ENCODE measurements around the gene ZNF516.

The ZNF516 gene

GRCh38 chr18:76377359-76377756, 117.7 kb downstream of the ZNF516 start:
- no peak for DNase-seq (ENCODE audit: low read depth)
- no peak for TF ChIP-seq CTCF (IDR thresholded peaks at IDR 0.05; ENCODE audit: control insufficient read depth, extremely low read depth, insufficient read depth)
- no peak overlapping the region for H3K4me3 ChIP-seq (ENCODE audit: low read depth, low read length)

GRCh38 chr18:76376668-76377358, 118.2 kb downstream of the ZNF516 start:
- peak; percentile 23; the same call in 1 of the 2 replicates for TF ChIP-seq CTCF (IDR thresholded peaks at IDR 0.05; ENCODE audit: control insufficient read depth, extremely low read depth, insufficient read depth)

GRCh38 chr18:76376225-76376624, 118.8 kb downstream of the ZNF516 start:
- peak; percentile 38 for DNase-seq (ENCODE audit: low read depth)
- no peak for TF ChIP-seq CTCF (IDR thresholded peaks at IDR 0.05; ENCODE audit: control insufficient read depth, extremely low read depth, insufficient read depth)
- no peak overlapping the region for H3K4me3 ChIP-seq (ENCODE audit: low read depth, low read length)

More at GRCh38 chr18:76376668-76377358, 118.2 kb downstream of the ZNF516 start:
- H3K4me3 ChIP-seq (ENCODE audit: low read depth, low read length) = no peak overlapping the region
- DNase-seq (ENCODE audit: low read depth) = no peak

- DNase-seq (ENCODE audit: low read depth) = no peak
- no peak for TF ChIP-seq CTCF (IDR thresholded peaks at IDR 0.05; ENCODE audit: control insufficient read depth, extremely low read depth, insufficient read depth)
- H3K4me3 ChIP-seq (ENCODE audit: low read depth, low read length) = no peak overlapping the region
Measured at GRCh38 chr18:76374330-76375281, 120.4 kb downstream of the ZNF516 start.

GRCh38 chr18:76373297-76373696, 121.7 kb downstream of the ZNF516 start:
- DNase-seq (ENCODE audit: low read depth) = no peak

More at GRCh38 chr18:76373297-76373696, 121.7 kb downstream of the ZNF516 start:
- TF ChIP-seq CTCF (IDR thresholded peaks at IDR 0.05; ENCODE audit: control insufficient read depth, extremely low read depth, insufficient read depth) = no peak
- no peak overlapping the region for H3K4me3 ChIP-seq (ENCODE audit: low read depth, low read length)
